Measurements from ENCODE around the gene NRG3. TPM values are rescaled to one million over a fixed set of nuclear protein-coding genes. Genes with fewer than 3 reads are reported as not detected.

Gene NRG3
- total RNA-seq, 1 experiment from 2014 or later, result not detected

DNA sequence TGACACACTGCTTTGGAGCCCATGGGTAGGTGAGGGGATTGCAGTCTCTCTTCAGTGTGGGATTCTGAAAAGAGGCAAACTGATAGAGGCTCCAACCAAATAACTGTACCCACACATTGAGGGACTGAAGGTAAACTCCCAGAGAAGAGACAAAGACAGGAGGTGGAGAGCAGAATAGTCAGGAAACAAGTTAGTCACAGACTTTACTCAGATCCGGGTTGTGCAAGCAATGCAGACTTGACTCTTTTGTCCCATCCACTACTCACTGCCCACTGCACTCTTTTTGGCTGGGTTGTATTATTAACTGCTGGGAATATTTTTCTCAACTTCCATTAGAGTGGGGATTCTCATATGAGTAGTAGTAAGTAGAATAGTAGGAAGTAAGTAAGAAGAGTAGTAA, 152.7 kb downstream of the NRG3 start:
- RAD21 ChIA-PET (ENCODE audit: low non-redundant PET in 1 of 2, low total read pairs in 2 of 2, uncharacterized antibody in 2 of 2, unreplicated experiment in 2 of 2), result no interaction called here
- H3K9me3 ChIP-seq (ENCODE audit: control insufficient read depth in 1 of 2, insufficient read depth in 1 of 2, low read depth in 1 of 2, low read length in 2 of 2), result peaks cover 20 to 22% of the 10 kb centered on the region in 2 experiments; a peak in 3 of 4 replicates
- no TSS peak for BruUV-seq (replicated peaks)
- POLR2A ChIA-PET, result no interaction called here
- no peaks in the 10 kb centered on the region; the same call in 1 of the 2 replicates for H4K20me1 ChIP-seq (ENCODE audit: insufficient read depth)
- no peaks in the 10 kb centered on the region for H3K79me2 ChIP-seq (ENCODE audit: insufficient read depth, low read length)
- no peak overlapping the region for H3K27ac ChIP-seq (ENCODE audit: low read depth, low read length)
- TF ChIP-seq SRF (IDR thresholded peaks at IDR 0.05; ENCODE audit: low read depth), result no peak
- no peak for TF ChIP-seq CEBPB (IDR thresholded peaks at IDR 0.05; ENCODE audit: low read depth)
- TF ChIP-seq, protein P1, sequence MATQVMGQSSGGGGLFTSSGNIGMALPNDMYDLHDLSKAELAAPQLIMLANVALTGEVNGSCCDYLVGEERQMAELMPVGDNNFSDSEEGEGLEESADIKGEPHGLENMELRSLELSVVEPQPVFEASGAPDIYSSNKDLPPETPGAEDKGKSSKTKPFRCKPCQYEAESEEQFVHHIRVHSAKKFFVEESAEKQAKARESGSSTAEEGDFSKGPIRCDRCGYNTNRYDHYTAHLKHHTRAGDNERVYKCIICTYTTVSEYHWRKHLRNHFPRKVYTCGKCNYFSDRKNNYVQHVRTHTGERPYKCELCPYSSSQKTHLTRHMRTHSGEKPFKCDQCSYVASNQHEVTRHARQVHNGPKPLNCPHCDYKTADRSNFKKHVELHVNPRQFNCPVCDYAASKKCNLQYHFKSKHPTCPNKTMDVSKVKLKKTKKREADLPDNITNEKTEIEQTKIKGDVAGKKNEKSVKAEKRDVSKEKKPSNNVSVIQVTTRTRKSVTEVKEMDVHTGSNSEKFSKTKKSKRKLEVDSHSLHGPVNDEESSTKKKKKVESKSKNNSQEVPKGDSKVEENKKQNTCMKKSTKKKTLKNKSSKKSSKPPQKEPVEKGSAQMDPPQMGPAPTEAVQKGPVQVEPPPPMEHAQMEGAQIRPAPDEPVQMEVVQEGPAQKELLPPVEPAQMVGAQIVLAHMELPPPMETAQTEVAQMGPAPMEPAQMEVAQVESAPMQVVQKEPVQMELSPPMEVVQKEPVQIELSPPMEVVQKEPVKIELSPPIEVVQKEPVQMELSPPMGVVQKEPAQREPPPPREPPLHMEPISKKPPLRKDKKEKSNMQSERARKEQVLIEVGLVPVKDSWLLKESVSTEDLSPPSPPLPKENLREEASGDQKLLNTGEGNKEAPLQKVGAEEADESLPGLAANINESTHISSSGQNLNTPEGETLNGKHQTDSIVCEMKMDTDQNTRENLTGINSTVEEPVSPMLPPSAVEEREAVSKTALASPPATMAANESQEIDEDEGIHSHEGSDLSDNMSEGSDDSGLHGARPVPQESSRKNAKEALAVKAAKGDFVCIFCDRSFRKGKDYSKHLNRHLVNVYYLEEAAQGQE (IDR thresholded peaks at IDR 0.05; ENCODE audit: low read depth), result no peak
- TF ChIP-seq EZH2phosphoT487 (IDR thresholded peaks at IDR 0.05; ENCODE audit: borderline replicate concordance), result no peak
- TF ChIP-seq TCF7L2 (IDR thresholded peaks at IDR 0.05; ENCODE audit: borderline replicate concordance, extremely low read depth, insufficient read depth, insufficient read length), result no peak
- TF ChIP-seq, protein P2, sequence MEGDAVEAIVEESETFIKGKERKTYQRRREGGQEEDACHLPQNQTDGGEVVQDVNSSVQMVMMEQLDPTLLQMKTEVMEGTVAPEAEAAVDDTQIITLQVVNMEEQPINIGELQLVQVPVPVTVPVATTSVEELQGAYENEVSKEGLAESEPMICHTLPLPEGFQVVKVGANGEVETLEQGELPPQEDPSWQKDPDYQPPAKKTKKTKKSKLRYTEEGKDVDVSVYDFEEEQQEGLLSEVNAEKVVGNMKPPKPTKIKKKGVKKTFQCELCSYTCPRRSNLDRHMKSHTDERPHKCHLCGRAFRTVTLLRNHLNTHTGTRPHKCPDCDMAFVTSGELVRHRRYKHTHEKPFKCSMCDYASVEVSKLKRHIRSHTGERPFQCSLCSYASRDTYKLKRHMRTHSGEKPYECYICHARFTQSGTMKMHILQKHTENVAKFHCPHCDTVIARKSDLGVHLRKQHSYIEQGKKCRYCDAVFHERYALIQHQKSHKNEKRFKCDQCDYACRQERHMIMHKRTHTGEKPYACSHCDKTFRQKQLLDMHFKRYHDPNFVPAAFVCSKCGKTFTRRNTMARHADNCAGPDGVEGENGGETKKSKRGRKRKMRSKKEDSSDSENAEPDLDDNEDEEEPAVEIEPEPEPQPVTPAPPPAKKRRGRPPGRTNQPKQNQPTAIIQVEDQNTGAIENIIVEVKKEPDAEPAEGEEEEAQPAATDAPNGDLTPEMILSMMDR (IDR thresholded peaks at IDR 0.05 in 2 of 3, conservative IDR thresholded peaks at IDR 0.05 in 1 of 3; ENCODE audit: borderline replicate concordance in 1 of 3, insufficient read depth in 1 of 3, low read depth in 2 of 3, low read length in 2 of 3), result no peak
- no peak for TF ChIP-seq SP1 (IDR thresholded peaks at IDR 0.05; ENCODE audit: low read depth)
- no peak for TF ChIP-seq YY1 (IDR thresholded peaks at IDR 0.05; ENCODE audit: extremely low read depth, insufficient replicate concordance, low read depth, low read length)
- no peak for TF ChIP-seq ZFX (IDR thresholded peaks at IDR 0.05)
- TF ChIP-seq ELF1 (IDR thresholded peaks at IDR 0.05; ENCODE audit: borderline replicate concordance, low read depth), result no peak
- TF ChIP-seq, protein P3, sequence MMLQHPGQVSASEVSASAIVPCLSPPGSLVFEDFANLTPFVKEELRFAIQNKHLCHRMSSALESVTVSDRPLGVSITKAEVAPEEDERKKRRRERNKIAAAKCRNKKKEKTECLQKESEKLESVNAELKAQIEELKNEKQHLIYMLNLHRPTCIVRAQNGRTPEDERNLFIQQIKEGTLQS (IDR thresholded peaks at IDR 0.05), result no peak
- no peak for TF ChIP-seq SIN3A (IDR thresholded peaks at IDR 0.05; ENCODE audit: low read depth)
- no peak for TF ChIP-seq FOSL1 (IDR thresholded peaks at IDR 0.05; ENCODE audit: low read depth)
- TF ChIP-seq, protein P4, sequence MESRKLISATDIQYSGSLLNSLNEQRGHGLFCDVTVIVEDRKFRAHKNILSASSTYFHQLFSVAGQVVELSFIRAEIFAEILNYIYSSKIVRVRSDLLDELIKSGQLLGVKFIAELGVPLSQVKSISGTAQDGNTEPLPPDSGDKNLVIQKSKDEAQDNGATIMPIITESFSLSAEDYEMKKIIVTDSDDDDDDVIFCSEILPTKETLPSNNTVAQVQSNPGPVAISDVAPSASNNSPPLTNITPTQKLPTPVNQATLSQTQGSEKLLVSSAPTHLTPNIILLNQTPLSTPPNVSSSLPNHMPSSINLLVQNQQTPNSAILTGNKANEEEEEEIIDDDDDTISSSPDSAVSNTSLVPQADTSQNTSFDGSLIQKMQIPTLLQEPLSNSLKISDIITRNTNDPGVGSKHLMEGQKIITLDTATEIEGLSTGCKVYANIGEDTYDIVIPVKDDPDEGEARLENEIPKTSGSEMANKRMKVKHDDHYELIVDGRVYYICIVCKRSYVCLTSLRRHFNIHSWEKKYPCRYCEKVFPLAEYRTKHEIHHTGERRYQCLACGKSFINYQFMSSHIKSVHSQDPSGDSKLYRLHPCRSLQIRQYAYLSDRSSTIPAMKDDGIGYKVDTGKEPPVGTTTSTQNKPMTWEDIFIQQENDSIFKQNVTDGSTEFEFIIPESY (IDR thresholded peaks at IDR 0.05; ENCODE audit: extremely low read depth, insufficient replicate concordance, low read length), result no peak
- TF ChIP-seq POLR2AphosphoS5 (IDR thresholded peaks at IDR 0.05; ENCODE audit: low read depth, low read length), result no peak
- TF ChIP-seq POLR2A (IDR thresholded peaks at IDR 0.05; ENCODE audit: borderline replicate concordance, extremely low read depth, insufficient read depth, insufficient read length), result no peak
- no peak for TF ChIP-seq CBX3 (IDR thresholded peaks at IDR 0.05; ENCODE audit: low read depth)
- TF ChIP-seq EZH2 (IDR thresholded peaks at IDR 0.05), result no peak
- TF ChIP-seq RAD21 (IDR thresholded peaks at IDR 0.05; ENCODE audit: low read depth), result no peak
- DNase-seq (ENCODE audit: low read depth, low spot score) (no peak), ATAC-seq (no peak)
- H3K4me2 ChIP-seq (ENCODE audit: low read length), result no peak overlapping the region
- CTCF ChIA-PET, result no interaction called here
- H3K4me1 ChIP-seq (ENCODE audit: control insufficient read depth in 1 of 2, insufficient read depth in 2 of 2, low read length in 2 of 2), result no peaks in the 10 kb centered on the region
- no peaks in the 10 kb centered on the region for H3K9me2 ChIP-seq (ENCODE audit: insufficient read depth)
- intact Hi-C loops (cut with micrococcal nuclease), result no loop called here
- no peak overlapping the region for H3K9ac ChIP-seq (ENCODE audit: low read length)
- no peak overlapping the region for H3K4me3 ChIP-seq (replicated peaks in 1 of 2; ENCODE audit: low read depth in 1 of 2, low read length in 2 of 2)
- H3K36me3 ChIP-seq (ENCODE audit: control insufficient read depth in 1 of 2, insufficient read depth in 2 of 2, low read length in 2 of 2), result no peaks in the 10 kb centered on the region
- no peak overlapping the region for H2AFZ ChIP-seq (ENCODE audit: low read depth, low read length, poor library complexity, severe bottlenecking)
- no peaks in the 10 kb centered on the region for H3K27me3 ChIP-seq (ENCODE audit: insufficient read depth, low read length)
